ENCODE measurements around the gene THUMPD3. TPM values are rescaled to one million over a fixed set of nuclear protein-coding genes. Genes with fewer than 3 reads are reported as not detected.
A peak's percentile ranks its signal among the peaks of the same experiment; 100 is the strongest.

The THUMPD3 gene
- total and polyA plus RNA-seq, 11 donors: 25.3 to 65.5 (median 51.5) TPM

DNA sequence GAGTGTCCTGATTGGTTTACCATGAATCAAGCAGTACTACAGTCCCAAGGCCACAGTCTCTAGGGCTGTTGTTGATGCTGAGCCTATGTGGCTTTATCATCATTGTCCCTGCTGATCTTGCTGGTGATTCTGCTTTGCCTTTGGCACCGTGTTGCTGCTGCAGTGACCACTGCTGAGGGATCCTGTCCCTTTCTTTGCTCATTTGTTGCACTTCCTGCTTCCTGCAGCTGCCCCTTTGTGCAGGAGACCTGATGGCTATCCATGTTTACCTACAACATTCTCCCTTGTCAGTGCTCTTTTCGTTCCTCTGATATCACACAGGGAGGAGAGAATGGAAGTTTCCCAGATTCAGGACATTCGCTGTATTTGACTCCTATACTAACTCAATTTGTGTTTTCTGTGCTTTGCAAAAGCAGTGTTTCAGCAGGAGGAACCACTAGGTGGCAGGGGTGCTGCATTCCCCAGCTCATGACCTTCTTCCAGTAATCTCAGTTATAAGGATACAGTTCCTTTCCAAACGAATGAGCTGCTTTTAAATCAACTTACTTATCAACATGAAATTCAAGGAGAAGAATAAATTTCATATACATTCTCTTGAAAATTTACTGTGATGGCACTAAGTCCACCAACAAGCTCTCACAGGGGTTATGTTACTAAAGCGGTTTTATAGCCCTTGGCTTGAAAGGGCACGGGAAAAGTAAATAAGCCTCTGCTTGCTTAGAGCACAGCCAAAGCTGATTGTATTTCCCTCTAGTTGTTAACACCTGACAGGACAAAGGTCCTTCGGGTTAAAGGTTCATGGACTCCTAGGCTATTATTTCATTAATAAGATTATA lies 9.7 kb upstream of the THUMPD3 start:
- intact Hi-C loops (cut with DNase I): loop anchor here in 5 of 10 donors (5.0 to 10.0 kb wide), 3 partner anchors 69 to 302 kb away; no protein-coding TSS in a partner anchor
- H3K27ac ChIP-seq: no peak overlapping the region
- H3K36me3 ChIP-seq: peaks cover 0 to 10% (median 0%) of the 10 kb centered on the region in 9 donors
- peaks cover 0 to 8% (median 0%) of the 10 kb centered on the region in 12 donors for H3K4me1 ChIP-seq
- WGBS, 4 donors: 27 to 29% (median 29%) methylated on average over 7 of the region's 7 CpGs
- ATAC-seq (peak; percentile 45 to 88 (median 81)), DNase-seq (peak in 4 of 5 donors; percentile 56 to 68 (median 64))
- no peaks in the 10 kb centered on the region for H3K9me3 ChIP-seq
- TF ChIP-seq CTCF (IDR thresholded peaks at IDR 0.05) (peak; percentile 76 to 93 (median 88)), POLR2A (IDR thresholded peaks at IDR 0.05) (no peak)
- no peaks in the 10 kb centered on the region for H3K27me3 ChIP-seq
- no peak overlapping the region for H3K4me3 ChIP-seq

- Histone ChIP-seq H3K4me1 (peaks cover 0 to 27% (median 14%) of the 10 kb centered on the region in 12 donors), H3K36me3 (peaks cover 0 to 24% (median 20%) of the 10 kb centered on the region in 9 donors), H3K27me3 (no peaks in the 10 kb centered on the region), H3K9me3 (no peaks in the 10 kb centered on the region), H3K4me3 (peak overlapping the region in 10 of 12 donors; percentile 60 to 87 (median 73)), H3K27ac (peak overlapping the region in 3 of 12 donors; percentile 88 to 97 (median 90))
- ATAC-seq (no peak), DNase-seq (no peak)
- WGBS, 4 donors: 56 to 71% (median 61%) methylated on average over 4 to 5 of the region's 5 CpGs
- intact Hi-C loops (cut with DNase I): loop anchor here in 6 of 10 donors (2.0 to 5.0 kb wide), 4 partner anchors 35 to 75 kb away; partner anchors contain the start of gene SETD5 (in 5 of the 6)
- TF ChIP-seq CTCF (IDR thresholded peaks at IDR 0.05) (no peak), POLR2A (IDR thresholded peaks at IDR 0.05) (no peak)
Observed at GRCh38 chr3:9361691-9362388, 1.0 kb upstream of the THUMPD3 start.

DNA sequence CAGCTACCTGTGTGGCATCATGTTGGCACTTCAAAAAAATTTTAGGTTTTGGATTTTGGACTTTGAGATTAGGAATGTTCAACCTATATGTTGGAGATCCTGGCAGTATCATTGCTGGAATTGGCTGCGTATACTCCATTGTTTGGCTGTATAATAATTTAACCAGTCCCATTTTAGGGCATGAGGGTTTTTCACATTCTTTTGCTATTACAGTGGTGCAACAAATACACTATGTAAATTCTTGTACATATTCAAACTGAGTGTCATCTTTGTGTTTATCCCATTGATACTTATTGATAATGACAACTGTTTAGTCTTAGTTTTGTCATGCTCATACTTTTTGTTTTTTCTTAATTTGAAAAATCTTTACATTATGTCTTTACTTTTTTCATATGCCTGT lies 6.7 kb downstream of the THUMPD3 start:
- DNase-seq (no peak), ATAC-seq (no peak)
- intact Hi-C loops (cut with DNase I): no loop called here
- Histone ChIP-seq H3K36me3 (peaks cover 0 to 100% (median 97%) of the 10 kb centered on the region in 9 donors), H3K4me3 (no peak overlapping the region), H3K9me3 (no peaks in the 10 kb centered on the region), H3K4me1 (peaks cover 0 to 10% (median 3%) of the 10 kb centered on the region in 12 donors), H3K27me3 (no peaks in the 10 kb centered on the region), H3K27ac (no peak overlapping the region)
- TF ChIP-seq POLR2A (IDR thresholded peaks at IDR 0.05) (no peak), CTCF (IDR thresholded peaks at IDR 0.05) (no peak)
- 94 to 100% (median 97%) methylated on average over 1 of the region's 1 CpG for WGBS, 4 donors

- DNase-seq (no peak), ATAC-seq (no peak)
- H3K36me3 ChIP-seq: peaks cover 0 to 100% (median 100%) of the 10 kb centered on the region in 9 donors
- intact Hi-C loops (cut with DNase I): loop anchor here in 2 of 10 donors (5.0 kb wide), 2 partner anchors 69 to 79 kb away; no protein-coding TSS in a partner anchor
- peaks cover 0 to 5% (median 0%) of the 10 kb centered on the region in 12 donors for H3K4me1 ChIP-seq
- H3K4me3 ChIP-seq: no peak overlapping the region
- TF ChIP-seq CTCF (IDR thresholded peaks at IDR 0.05): no peak
- no peak for TF ChIP-seq POLR2A (IDR thresholded peaks at IDR 0.05)
- WGBS, 4 donors: 90 to 95% (median 92%) methylated on average over 3 of the region's 3 CpGs
- H3K9me3 ChIP-seq: no peaks in the 10 kb centered on the region
- no peaks in the 10 kb centered on the region for H3K27me3 ChIP-seq
- H3K27ac ChIP-seq: no peak overlapping the region
Observed at GRCh38 chr3:9373465-9373864, 10.6 kb downstream of the THUMPD3 start.
